ENCODE measurements around the gene MYO5C.

DNA sequence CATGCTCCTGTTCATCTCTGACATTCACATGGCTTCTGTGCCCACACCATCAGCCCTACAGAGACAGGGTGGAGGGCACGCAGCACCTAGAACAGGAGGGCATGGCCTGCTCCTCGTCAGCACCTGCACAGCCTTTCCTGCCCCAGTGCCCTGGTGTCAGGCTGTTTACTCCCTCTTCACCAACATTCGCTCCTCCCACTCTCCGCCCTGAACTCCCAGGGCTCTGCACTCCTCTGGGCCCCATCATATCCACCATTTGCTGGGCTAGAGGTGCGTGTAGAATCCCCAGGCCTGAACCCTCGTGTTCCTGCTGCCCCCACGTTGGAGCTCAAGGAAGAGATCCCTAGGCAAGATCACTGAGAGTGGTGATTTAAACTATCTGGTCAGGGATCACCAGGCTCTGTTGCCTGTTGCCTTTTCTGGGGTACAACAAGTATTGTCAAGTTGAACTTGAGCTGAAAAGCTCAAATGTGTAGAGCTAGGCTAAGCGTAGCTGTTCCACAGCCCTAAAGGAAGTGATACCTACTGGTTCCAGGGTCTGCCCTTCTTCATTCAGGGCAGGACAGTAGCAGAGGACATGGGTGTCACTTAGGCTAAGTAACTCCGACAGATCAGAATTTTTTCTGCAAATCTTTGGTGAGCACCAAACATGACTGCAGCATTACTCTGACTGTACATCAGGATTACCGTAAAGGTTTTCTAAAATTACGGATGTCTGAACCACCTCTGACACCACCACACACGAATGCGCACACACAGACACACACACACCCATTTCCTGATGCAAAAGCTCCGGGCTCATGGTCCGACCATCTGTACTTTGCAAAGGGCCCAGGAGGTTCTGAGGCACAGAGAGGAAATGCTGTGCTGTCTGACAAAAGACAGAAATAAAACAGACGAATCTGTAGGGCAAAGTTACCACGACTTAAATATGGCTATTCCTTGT lies 60.7 kb downstream of the MYO5C start:
- TF ChIP-seq, protein P1, sequence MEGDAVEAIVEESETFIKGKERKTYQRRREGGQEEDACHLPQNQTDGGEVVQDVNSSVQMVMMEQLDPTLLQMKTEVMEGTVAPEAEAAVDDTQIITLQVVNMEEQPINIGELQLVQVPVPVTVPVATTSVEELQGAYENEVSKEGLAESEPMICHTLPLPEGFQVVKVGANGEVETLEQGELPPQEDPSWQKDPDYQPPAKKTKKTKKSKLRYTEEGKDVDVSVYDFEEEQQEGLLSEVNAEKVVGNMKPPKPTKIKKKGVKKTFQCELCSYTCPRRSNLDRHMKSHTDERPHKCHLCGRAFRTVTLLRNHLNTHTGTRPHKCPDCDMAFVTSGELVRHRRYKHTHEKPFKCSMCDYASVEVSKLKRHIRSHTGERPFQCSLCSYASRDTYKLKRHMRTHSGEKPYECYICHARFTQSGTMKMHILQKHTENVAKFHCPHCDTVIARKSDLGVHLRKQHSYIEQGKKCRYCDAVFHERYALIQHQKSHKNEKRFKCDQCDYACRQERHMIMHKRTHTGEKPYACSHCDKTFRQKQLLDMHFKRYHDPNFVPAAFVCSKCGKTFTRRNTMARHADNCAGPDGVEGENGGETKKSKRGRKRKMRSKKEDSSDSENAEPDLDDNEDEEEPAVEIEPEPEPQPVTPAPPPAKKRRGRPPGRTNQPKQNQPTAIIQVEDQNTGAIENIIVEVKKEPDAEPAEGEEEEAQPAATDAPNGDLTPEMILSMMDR (IDR thresholded peaks at IDR 0.05): no peak
- TF ChIP-seq POLR2A (IDR thresholded peaks at IDR 0.05): no peak

Measured in testis (tissue), 2 donors.